HG02571 (cell line): ENCODE results near the gene CSN2.

Source experiments
- ATAC-seq: cut with Tn5 transposase; IDR thresholded peaks from one replicate; pipeline ENCODE4 v1.9.1; 2021; ENCODE audit warnings: mild to moderate bottlenecking, moderate library complexity; ENCODE audit not compliant: unreplicated experiment

The CSN2 gene

GRCh38 chr4:69907151-69907550 lies 58.4 kb downstream of the CSN2 start:
- no peak for ATAC-seq
